Testis (tissue), 3 donors: ENCODE data around the gene DCDC1. TPM values are rescaled to one million over a fixed set of nuclear protein-coding genes. Genes with fewer than 3 reads are reported as not detected.

Experiments
- DNase-seq: peaks from one replicate; pipeline ENCODE4 v3.0.0-alpha.2; 2019
- H3K27ac ChIP-seq, 2 donors: fragments of 200-600 bp; sonication (generic); one replicate each; pipeline ENCODE4 v1.5.1; 2019
- H3K27me3 ChIP-seq: fragments of 200-600 bp; sonication (generic); one replicate; pipeline ENCODE4 v1.5.1; 2019
- H3K36me3 ChIP-seq: fragments of 200-600 bp; sonication (generic); one replicate; pipeline ENCODE4 v1.5.1; 2017; ENCODE audit warnings: low read depth; ENCODE audit errors: missing control alignments
- H3K4me1 ChIP-seq: fragments of 200-600 bp; sonication (generic); one replicate; pipeline ENCODE4 v1.5.1; 2019
- H3K4me3 ChIP-seq, 2 donors: fragments of 200-600 bp; sonication (generic); one replicate each; pipeline ENCODE4 v1.5.1; 2017 to 2019
- H3K9me3 ChIP-seq: fragments of 200-600 bp; sonication (generic); one replicate; pipeline ENCODE4 v1.5.1; 2017
- CTCF ChIP-seq, 3 experiments: fragments of 450-650 bp in 2 of 3; fragments of 200-600 bp in 1 of 3; sonication (generic) in 1 of 3; IDR thresholded peaks; one replicate each; pipeline ENCODE4 v1.5.1; 2016 to 2019; ENCODE audit warnings: antibody characterized with exemption in 3 of 3, mild to moderate bottlenecking in 2 of 3, moderate library complexity in 1 of 3
- POLR2A ChIP-seq: fragments of 450-650 bp; IDR thresholded peaks from one replicate; pipeline ENCODE4 v1.6.1; 2017; ENCODE audit warnings: antibody characterized with exemption, mild to moderate bottlenecking, moderate library complexity
- WGBS, 2 donors: methylation state at CpG; one replicate each; pipeline ENCODE4 v1.1.5; 2018; 5-methylcytosine and 5-hydroxymethylcytosine counted together
- intact Hi-C: fragments of 100-400 bp; cut with DNase I; formaldehyde crosslinking; loops from one replicate; pipeline ENCODE4 v1.15.1; 2023; ENCODE audit warnings: low total_unique reads
- polyA plus RNA-seq: library from polyadenylated mRNA; stranded (reverse); fragments of 350-450 nt; fragmentation: Illumina TruSeq; extraction: RNeasy Lipid Tissue Mini Kit (QIAGEN cat#74804); gene quantifications from one replicate; pipeline ENCODE4 v1.2.3, GENCODE V29; 2014; ENCODE audit warnings: low read depth, low replicate concordance; ENCODE audit not compliant: insufficient read depth
- total RNA-seq, 2 donors: library from RNA; depleted of rRNA; stranded (reverse); fragments of >200 nt; gene quantifications; one replicate each; pipeline ENCODE4 v1.2.3, GENCODE V29; 2016

DCDC1 gene
- total and polyA plus RNA-seq, 3 donors from 2014 or later, result 10.4 to 23.7 (median 12.3) TPM

- peak in 1 of 3 experiments; percentile 31 for TF ChIP-seq CTCF (IDR thresholded peaks at IDR 0.05)
- TF ChIP-seq POLR2A, result no peak
- intact Hi-C loops, result no loop called here
Measured at GRCh38 chr11:31240340-31240904, 129.1 kb downstream of the DCDC1 start.

GRCh38 chr11:31237819-31238760, 131.4 kb downstream of the DCDC1 start:
- Histone ChIP-seq H3K27ac (no peak overlapping the region), H3K36me3 (no peaks in the 10 kb centered on the region), H3K27me3 (no peaks in the 10 kb centered on the region), H3K9me3 (no peaks in the 10 kb centered on the region), H3K4me1 (no peaks in the 10 kb centered on the region), H3K4me3 (no peak overlapping the region)
- WGBS, 2 donors, result 66 to 69% methylated on average over 8 of the region's 8 CpGs
- TF ChIP-seq CTCF (IDR thresholded peaks at IDR 0.05) (no peak), POLR2A (no peak)
- DNase-seq, result no peak
- intact Hi-C loops, result no loop called here

More at GRCh38 chr11:31240340-31240904, 129.1 kb downstream of the DCDC1 start:
- H3K36me3 ChIP-seq, result no peaks in the 10 kb centered on the region
- no peak overlapping the region for H3K27ac ChIP-seq
- no peak overlapping the region for H3K4me3 ChIP-seq
- no peaks in the 10 kb centered on the region for H3K27me3 ChIP-seq
- no peaks in the 10 kb centered on the region for H3K9me3 ChIP-seq
- no peaks in the 10 kb centered on the region for H3K4me1 ChIP-seq
- WGBS, 2 donors, result 30 to 34% methylated on average over 5 of the region's 5 CpGs
- peak; percentile 22 for DNase-seq

GRCh38 chr11:31236143-31236542, 133.4 kb downstream of the DCDC1 start:
- WGBS, 2 donors, result 17 to 37% methylated on average over 1 of the region's 1 CpG
- no peaks in the 10 kb centered on the region for H3K9me3 ChIP-seq
- TF ChIP-seq CTCF (IDR thresholded peaks at IDR 0.05) (peak in 1 of 3 experiments; percentile 26), POLR2A (no peak)
- H3K27me3 ChIP-seq, result no peaks in the 10 kb centered on the region
- no peak overlapping the region for H3K27ac ChIP-seq
- intact Hi-C loops, result no loop called here
- no peaks in the 10 kb centered on the region for H3K4me1 ChIP-seq
- no peak for DNase-seq
- H3K36me3 ChIP-seq, result no peaks in the 10 kb centered on the region
- H3K4me3 ChIP-seq, result no peak overlapping the region

- H3K9me3 ChIP-seq, result no peaks in the 10 kb centered on the region
- no peaks in the 10 kb centered on the region for H3K27me3 ChIP-seq
- H3K36me3 ChIP-seq, result no peaks in the 10 kb centered on the region
- peak in 1 of 3 experiments; percentile 16 for TF ChIP-seq CTCF (IDR thresholded peaks at IDR 0.05)
- no peak for TF ChIP-seq POLR2A
- no peak overlapping the region for H3K4me3 ChIP-seq
- no peak for DNase-seq
- no peaks in the 10 kb centered on the region for H3K4me1 ChIP-seq
- intact Hi-C loops, result no loop called here
- no peak overlapping the region for H3K27ac ChIP-seq
Measured at GRCh38 chr11:31233425-31233824, 136.1 kb downstream of the DCDC1 start.
